HG02571 (cell line): ENCODE results near the gene FUZ.

Experiments
- ATAC-seq: cut with Tn5 transposase; IDR thresholded peaks from one replicate; pipeline ENCODE4 v1.9.1; 2021; ENCODE audit warnings: mild to moderate bottlenecking, moderate library complexity; ENCODE audit not compliant: unreplicated experiment

The FUZ gene, protein sequence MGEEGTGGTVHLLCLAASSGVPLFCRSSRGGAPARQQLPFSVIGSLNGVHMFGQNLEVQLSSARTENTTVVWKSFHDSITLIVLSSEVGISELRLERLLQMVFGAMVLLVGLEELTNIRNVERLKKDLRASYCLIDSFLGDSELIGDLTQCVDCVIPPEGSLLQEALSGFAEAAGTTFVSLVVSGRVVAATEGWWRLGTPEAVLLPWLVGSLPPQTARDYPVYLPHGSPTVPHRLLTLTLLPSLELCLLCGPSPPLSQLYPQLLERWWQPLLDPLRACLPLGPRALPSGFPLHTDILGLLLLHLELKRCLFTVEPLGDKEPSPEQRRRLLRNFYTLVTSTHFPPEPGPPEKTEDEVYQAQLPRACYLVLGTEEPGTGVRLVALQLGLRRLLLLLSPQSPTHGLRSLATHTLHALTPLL

DNA sequence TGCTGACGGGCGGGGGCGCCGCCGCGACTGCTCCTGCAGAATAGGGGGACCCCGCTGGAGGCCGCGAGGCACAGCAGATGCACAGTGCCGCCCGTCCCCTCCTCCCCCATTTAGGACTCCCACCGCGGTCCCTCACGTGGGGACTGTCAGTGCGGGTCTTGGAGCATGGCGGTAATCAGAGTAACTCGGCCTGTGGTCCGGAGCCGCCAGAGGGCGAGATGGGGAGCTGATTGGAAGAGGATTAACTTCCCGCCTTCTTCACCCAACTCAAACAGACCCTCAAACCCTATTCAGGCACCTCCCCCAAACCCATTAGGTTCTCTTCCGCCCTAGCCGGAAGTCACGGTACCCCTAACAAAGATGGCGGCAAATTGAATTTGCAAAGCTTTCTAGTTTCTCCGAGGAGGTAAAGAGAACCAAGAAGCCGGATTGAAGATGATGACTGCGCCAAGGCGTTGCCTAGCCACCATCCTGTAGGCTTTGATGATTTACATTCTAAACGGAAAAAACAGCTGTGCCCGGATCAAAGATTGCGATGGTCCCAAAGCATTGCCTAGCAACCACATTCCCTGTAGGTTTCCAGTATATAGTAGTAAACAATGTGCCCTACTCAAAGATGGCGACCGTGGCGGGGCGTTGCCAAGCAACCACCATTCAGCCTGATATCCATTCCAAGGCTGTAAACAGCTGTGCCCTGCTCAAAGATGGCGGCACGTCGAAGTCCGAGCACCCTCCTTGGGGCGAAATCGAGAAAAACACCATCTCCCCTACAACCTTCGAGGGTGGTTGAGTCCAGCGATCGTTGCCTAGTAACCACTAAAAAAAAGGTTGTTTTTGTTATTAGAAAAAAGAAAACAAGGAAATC lies at the start of gene FUZ:
TSS of gene FUZ (minus strand) at position 296 of the 865 bp plus-strand sequence. CDS start at position 110, 186 bp downstream.
- peak; percentile 47 for ATAC-seq

DNA sequence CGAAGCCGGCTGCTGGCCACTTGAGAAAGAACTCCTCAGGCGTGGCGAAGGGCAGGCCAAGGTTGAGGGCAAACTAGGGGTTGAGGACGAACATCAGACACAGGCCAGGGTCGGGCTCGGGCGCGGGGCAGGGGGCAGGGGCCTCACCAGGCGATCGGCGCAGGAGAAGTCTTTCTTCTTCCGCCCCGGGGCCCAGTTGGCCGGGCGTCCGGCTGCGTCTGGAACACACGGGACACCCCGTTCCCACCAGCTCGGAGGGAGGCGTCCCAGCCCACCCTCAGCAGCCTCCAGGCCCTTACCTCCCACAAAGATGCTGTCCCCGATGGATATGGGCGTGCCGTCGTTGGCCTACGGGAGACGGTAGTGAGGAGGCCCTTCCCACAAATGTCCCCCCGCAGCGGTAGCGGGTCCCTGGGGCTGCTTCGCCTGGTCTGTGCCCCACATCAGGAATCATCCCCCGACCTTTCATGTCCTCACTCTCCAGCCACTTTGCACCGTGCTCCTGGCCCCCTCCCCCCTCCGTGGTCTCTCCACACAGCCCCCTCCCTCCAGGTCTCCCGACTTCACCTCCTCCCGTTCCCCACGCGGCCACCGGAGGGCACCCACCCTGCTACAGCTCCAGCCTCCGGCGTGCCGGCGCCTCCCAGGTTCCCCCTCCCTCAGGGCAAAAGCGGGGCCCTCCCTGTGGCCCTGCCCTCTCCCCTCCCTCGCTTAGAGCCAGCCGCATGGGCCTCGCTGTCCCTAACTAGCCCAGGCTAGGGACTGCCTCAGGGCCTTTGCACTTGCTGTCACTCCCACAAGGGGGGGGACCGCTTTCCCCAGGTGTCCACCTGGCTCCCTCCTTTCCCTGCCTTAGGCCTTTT lies 49.5 kb upstream of the FUZ start:
- no peak for ATAC-seq

DNA sequence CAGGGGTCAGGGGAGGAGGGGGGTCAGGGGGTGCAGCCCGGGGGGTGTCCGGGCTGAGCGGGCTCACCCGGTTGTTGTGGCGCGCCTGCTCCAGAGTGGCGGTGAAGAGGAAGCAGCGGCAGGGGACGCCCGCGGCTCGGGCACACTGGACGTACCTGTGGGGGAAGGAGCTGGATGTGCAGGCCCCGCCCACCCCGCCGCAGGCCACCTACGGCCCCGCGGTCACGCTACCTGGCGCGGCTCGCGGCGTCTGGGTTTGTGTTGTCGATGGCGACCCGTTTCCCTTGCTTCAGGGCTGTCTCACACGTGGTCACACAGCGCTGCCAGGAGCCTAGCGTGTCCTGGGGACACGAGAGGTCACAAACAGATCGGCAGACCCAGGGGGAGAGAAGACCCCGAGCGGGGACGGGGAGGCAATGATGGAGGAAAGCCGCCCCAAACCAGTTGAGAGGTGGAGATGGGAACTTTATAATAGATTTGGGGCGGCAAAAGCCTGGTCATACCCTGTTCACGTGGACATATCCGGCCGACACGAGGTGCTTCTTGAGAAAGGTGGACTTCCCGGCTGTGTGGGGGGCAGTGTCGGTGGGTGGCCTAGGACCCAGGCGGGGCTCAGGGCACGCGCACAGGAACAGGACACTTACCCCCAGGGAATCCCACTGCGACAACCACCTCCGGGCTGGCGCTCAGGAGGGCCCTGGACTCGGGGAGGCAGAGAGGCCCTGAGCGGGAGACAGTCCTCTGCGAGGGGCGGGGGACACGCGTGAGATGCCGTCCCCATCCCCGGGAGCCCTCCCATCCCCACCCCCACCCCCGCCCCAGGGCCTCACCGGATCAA lies 48.7 kb upstream of the FUZ start:
- ATAC-seq, result no peak

DNA sequence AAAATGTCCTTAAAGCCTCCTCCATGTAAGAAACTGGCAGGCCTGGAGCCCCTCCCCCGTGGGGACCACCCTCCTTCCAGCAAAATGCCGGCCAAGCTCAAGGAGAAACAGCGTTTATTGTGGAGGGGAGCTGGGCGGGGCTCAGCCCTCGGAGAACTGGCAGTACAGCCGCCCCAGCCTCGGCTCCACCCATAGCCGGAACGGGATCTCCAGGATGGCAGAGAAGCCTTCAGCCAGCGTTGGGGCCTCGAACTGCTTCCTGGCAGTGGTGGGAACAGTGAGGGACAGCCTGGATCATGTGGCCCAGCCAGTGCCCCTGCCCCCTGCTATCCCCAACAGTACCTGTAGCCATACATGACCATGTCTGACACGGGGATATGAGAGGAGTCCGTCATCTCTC lies 48.0 kb upstream of the FUZ start:
- ATAC-seq, result no peak

DNA sequence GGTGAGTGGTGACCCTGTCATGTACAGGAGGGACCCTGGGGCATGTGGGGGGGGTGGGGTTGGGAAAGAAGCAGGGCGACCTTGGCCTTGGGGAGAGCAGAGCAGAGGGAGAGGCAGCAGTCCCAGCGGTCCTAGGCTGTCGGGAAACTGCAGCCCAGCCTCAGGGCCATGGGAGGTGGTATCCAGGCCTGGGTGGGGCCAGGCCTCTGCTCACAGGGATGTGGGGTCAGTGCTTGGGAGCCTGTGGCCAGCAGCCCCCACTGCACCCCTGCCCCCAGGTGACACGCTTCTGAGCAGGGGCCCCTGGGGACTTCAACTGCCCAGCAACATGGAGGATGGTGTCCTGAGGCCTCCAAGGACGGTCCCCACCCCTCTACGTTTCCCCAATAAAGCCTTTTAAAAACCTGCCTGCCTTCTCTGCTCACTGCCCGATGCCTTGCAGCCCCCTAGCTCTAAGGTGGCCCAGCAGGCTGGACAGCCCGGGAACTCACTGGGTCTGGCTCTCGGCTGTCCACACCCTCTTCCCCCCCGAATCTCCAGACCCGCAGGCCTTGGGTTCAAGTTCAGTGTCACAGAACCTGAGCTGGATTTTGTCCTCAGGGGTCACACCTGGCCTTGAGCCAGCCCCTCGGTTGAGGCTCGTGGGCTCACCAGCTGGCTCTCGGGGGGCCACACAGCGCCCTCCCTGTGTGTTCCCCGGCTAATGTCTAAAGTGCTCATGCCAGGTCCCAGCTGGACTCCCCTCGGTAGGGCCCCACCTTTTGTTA lies 47.4 kb upstream of the FUZ start:
- no peak for ATAC-seq

DNA sequence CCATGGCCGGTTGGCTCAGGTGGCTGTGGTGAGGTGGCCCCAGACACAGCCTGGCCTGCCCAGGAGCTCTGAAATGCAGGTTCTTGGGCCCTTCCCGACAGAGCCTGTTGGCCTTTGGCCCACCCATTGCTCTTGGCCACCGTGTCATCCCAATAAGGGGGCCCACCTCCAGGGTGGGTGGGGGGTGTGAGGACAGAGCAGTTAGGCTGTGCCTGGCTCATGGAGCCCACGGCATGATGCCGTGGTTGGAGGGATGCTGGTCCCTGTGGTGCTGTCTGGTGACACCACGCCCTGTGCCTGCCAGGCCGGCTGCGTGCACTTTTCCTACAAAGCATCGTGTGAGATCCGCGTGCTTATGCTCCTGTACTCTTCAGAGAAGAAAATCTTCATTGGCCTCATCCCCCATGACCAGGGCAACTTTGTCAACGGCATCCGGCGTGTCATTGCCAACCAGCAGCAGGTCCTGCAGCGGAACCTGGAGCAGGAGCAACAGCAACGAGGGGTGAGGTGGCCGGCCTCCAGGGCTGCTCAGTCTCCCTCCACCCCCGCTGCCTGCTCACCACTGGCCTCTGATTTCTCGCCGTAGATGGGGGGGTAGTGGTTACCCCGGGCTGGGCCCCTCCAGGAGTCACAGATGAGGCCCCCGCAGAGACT lies 46.7 kb upstream of the FUZ start:
- no peak for ATAC-seq

DNA sequence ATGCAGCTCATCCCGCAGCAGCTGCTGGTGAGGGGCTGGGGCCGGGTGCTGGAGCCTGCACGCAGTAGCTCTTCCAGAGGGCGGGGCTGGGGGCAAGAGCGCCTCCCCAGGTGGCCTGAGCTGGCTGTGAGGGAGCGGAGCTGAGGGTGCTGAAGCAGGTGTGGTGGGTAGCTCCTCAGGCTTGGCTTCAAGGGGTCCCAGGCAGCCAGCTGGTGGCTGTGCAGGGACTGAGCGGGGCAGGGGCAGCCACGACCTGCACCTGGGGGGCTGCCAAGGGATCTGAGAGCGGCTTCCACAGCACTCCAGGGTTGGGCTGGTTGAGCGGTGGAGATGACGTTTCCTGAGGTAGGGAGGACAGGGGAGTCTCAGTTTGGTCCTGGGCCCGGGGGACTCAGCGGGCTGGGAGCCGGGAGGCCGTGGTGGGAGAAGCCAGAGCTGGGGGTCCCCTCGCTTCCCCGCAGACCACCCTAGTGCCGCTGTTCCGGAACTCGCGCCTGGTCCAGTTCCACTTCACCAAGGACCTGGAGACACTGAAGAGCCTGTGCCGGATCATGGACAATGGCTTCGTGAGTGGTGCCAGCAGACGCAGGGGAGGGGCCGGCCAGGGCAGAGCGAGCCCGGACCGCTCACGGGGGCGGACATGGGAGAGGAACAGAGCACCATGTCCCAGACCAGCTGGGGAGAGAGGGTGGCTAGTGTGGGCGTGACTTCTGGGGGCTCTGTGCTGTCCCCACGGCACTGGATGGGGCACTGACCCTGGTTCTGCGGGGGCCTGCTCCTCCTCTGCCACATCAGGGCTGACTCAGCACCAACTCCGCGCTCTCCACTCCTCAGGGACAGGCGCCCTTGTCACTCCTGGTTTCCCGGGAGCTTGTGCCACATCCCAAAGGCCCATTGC lies 45.2 kb upstream of the FUZ start:
- ATAC-seq, result no peak

DNA sequence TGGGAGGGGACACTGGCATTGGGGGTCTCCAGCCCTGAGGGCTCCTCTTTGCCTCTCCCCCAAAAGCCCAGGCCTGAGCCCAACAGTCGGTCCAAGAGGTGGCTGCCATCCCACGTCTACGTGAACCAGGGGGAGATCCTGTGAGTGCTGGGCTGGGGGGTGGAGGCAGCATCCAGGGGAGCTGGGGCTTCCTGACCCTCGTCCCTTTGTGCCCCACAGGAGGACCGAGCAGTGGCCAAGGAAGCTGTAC lies 44.7 kb upstream of the FUZ start:
- ATAC-seq, result no peak

DNA sequence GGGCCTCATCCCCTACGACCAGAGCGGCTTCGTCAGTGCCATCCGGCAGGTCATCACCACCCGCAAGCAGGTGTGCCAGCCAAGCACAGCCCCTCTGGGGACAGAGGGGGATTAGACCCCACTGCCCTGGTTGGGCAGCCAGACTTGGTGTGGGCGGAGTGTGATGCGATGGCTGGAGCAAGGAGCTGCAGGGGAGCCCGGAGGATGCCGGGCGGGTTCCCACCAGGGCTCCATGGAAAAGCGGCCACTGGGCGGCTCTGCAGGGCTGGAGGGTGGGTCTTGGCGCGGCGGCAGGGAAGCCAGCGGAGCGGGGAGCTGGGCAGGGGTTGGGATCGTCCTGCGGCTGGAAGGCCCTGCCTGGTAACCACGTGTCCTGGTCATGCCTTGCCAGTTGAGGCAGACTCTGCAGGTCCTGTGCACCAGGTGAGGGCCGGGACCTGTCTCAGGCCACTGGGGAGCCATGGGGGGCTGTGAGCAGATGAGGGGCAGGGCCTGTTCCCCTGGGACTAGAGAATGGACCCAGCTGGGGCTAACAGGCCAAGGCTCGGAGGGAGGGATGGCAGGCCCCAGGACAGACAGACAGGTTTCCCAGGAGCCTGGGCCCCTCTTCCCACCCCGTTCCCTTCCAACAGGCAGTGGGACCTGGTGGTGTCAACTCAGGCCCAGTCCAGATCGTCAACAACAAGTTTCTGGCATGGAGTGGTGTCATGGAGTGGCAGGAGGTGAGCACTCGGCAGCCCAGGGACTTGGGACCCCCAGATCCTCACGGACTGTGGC lies 44.2 kb upstream of the FUZ start:
- ATAC-seq, result no peak

DNA sequence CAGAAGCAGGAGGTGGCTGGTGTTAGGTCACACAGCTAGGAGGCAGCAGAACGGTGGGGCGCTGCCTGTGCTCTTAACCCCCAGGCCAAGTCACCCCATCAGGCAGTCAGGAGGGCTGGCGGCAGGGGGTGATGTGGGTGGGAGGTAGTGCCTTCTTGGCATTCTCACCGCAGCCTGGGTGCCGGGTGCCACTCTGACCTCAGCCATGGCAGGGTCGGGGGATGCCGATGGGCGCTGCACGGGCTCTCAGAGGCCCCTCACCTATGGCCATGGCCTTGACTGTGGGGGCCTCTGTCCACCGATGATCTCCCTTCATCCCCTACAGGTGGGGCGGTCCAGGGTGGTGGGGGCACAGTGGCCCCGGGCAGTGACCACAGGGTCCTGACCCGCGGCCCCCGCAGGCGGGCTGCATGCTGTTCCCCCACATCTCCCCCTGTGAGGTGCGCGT lies 43.5 kb upstream of the FUZ start:
- ATAC-seq, result no peak

DNA sequence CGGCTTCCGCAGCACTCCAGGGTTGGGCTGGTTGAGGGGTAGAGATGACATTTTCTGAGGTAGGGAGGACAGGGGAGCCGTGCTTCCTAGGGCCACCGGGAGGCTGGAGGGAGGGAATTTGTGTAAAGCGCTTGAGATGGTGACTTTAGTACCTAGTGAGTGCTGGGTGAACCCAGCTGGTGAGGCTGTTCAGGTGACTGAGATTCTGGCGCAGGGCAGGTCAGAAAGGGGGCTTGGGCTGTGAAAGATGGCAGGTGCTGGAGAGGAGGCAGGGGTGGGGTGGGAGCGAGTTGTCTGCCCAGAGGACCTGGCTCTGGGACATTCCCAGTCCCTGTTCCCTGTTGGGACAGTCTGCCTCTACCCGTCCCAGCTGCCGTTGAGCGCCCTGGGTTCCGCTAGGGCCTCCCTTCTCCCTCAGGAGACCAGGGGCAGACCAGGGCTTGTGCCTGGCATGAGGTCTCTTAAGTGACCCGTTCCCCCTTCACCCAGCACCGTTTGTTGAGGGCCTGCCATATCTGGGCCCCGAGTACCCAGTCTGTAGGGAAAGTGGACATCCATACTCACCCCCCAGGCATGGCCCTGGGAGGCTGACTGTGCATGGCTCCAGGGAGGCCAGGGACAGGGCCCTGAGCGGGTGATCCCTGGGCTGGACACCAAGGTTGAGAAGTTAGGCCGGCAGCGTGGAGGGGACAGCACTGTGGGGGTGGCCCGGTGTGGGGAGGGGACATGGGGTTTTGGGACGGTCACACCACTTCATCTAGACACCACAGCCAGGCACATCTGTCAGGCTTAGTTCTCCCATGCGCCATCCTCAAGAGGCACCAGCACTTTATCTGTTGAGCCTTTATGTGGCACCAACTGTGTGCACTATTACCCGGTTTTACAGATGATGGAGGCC lies 42.8 kb upstream of the FUZ start:
- no peak for ATAC-seq

DNA sequence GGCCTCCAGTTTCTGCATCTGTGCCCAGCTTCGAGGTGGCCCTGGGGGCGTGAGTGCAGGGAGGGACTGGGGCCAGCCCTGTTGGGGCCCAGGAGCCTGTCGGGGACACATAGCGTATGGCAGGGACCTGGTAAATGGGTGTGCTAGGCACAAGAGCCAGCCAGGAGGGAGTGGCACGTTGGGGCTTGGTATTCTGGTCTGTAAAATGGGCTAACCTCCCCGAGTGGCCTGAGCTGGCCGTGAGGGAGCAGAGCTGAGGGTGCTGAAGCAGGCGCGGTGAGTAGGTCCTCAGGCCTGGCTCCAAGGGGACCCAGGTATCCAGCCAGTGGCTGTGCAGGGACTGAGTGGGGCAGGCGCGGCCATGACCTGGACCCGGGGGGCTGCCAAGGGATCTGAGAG lies 42.2 kb upstream of the FUZ start:
- ATAC-seq, result no peak

DNA sequence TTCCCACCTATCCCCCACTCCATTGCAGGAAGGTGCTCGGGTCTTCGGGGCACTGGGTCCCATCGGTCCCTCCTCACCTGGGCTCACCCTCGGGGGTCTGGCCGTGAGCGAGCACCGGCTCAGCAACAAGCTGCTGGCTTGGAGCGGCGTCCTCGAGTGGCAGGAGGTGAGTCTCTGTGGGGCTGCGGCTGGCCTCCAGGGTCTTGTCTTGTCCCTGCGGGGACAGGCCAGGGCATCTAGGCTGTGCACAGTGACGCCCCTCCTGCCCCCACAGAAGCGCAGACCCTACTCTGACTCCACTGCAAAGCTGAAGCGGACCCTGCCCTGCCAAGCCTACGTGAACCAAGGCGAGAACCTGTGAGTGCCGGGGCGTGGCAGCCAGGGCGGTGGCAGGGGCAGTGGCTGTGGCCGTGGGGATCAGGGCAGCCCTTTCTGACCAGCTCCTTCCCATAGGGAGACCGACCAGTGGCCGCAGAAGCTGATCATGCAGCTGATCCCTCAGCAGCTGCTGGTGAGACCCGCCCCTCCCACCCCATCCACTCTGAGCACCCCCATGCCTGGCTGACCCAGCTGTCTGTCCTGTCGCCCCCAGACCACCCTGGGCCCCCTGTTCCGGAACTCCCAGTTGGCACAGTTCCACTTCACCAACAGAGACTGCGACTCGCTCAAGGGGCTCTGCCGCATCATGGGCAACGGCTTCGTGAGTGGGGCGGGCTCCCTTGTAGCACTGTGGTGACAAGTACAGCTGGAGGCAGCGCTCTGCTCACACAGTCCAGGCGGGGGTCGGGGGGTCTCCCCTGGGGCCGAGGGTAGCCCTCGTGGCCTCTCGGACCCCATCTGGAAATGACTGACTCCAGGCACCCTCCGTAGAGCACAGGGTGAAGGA lies 41.5 kb upstream of the FUZ start:
- no peak for ATAC-seq

DNA sequence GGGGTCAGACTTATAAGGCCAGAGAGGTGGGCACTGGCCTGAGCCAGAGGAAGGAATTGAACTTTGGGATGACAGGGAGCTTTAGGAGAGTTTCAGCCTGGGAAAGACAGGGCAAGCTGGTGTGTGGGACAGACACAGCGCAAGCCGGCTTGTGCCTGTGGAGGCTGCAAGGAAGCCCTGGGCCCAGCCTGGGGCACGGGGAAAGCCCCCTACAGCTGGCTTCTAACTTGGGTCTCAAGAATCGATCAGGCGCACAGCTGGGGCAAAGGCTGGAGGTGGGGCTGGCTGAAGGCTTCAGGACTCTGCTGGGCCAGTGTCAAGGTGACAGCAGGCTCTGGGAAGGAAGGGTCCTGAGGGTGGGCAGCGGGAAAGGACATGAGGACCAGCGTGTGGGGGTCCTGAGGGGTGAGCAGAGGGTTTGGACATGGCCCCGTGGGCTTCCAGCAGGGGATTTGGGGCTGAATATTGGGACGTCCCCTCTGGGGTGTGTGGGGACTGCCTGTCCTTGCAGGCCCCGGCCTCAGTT lies 40.8 kb upstream of the FUZ start:
- ATAC-seq, result no peak

DNA sequence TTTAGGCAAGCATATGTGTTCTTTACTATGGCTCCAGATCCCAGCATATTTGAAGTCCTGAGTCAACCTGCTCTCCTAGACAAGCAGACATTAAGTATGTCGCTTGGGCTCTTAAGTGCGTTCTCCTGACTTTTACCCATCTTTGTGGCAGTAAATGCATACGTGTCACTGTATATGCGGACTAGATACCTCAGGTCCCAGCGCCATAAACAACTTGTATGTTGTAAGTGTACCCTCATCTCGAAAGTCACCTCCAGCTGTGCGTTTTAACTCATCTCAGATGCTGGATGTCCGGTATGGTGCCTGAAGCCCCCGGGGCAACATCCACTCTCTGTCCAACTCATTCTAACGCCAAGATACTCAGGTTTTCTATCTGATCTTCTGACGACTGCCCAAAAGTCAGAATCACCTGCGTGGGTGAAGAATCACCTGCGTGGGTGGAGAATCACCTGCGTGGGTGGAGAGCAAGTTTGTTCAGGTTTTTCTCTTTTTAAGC lies 39.6 kb upstream of the FUZ start:
- no peak for ATAC-seq
